GM19468 (cell line): ENCODE data around the gene SMG1.
"Not testable (repeated sequence)": the region's sequence is repeated elsewhere in the genome, so short reads cannot be mapped to it uniquely, and the experiment has no call there.

Source experiments
- ATAC-seq: cut with Tn5 transposase; IDR thresholded peaks from one replicate; pipeline ENCODE4 v1.9.1; 2021; ENCODE audit warnings: mild to moderate bottlenecking, moderate library complexity, moderate number of reproducible peaks; ENCODE audit not compliant: unreplicated experiment; ENCODE audit errors: extremely low read depth

The SMG1 gene

GRCh38 chr16:18803569-18804462 is 122.4 kb downstream of the SMG1 start:
- ATAC-seq = no peak

- ATAC-seq = no peak
These were observed 123.4 kb downstream of the SMG1 start for GRCh38 chr16:18802767-18803343.

GRCh38 chr16:18801145-18801972 is 124.8 kb downstream of the SMG1 start, which contains the start of gene ARL6IP1:
TSS of gene ARL6IP1 (minus strand) at chr16:18801549. CDS start at chr16:18801466, 83 bp downstream.
- peak; percentile 97 for ATAC-seq

- ATAC-seq = no peak
These were observed 125.4 kb downstream of the SMG1 start for GRCh38 chr16:18800775-18801144.

- no peak for ATAC-seq
These were observed 125.9 kb downstream of the SMG1 start for GRCh38 chr16:18800293-18800692.

- no peak for ATAC-seq
These were observed 126.7 kb downstream of the SMG1 start for GRCh38 chr16:18799500-18799899.

- ATAC-seq = no peak
These were observed 128.5 kb downstream of the SMG1 start for GRCh38 chr16:18797746-18798145.

- no peak for ATAC-seq
These were observed 129.8 kb downstream of the SMG1 start for GRCh38 chr16:18796377-18796776.

- ATAC-seq = no peak
These were observed 133.3 kb downstream of the SMG1 start for GRCh38 chr16:18792836-18793433.

GRCh38 chr16:18789850-18790706 is 136.1 kb downstream of the SMG1 start, which contains the start of gene RPS15A:
TSS of gene RPS15A (minus strand) at chr16:18790334. CDS start at chr16:18789113, 1,221 bp downstream.
- peak; percentile 66 for ATAC-seq

- ATAC-seq = no peak
These were observed 136.7 kb downstream of the SMG1 start for GRCh38 chr16:18789515-18789849.

GRCh38 chr16:18788828-18789514 is 137.2 kb downstream of the SMG1 start:
- no peak for ATAC-seq

- ATAC-seq = no peak
These were observed 141.1 kb downstream of the SMG1 start for GRCh38 chr16:18784917-18785623.

GRCh38 chr16:18783430-18784341 is 142.5 kb downstream of the SMG1 start:
- ATAC-seq = no peak

GRCh38 chr16:18782697-18783429 is 143.3 kb downstream of the SMG1 start:
- ATAC-seq = no peak

- not testable (repeated sequence) for ATAC-seq
These were observed 145.0 kb downstream of the SMG1 start for GRCh38 chr16:18781232-18781631.
